DMS153 (cell line): ENCODE data around the gene PET117.
"Not testable (repeated sequence)": the region's sequence is repeated elsewhere in the genome, so short reads cannot be mapped to it uniquely, and the experiment has no call there.

Source experiments
- DNase-seq: peaks from one replicate; lab custom pipeline; 2025; lab: John Stamatoyannopoulos, UW

Gene PET117, protein sequence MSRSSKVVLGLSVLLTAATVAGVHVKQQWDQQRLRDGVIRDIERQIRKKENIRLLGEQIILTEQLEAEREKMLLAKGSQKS

DNA sequence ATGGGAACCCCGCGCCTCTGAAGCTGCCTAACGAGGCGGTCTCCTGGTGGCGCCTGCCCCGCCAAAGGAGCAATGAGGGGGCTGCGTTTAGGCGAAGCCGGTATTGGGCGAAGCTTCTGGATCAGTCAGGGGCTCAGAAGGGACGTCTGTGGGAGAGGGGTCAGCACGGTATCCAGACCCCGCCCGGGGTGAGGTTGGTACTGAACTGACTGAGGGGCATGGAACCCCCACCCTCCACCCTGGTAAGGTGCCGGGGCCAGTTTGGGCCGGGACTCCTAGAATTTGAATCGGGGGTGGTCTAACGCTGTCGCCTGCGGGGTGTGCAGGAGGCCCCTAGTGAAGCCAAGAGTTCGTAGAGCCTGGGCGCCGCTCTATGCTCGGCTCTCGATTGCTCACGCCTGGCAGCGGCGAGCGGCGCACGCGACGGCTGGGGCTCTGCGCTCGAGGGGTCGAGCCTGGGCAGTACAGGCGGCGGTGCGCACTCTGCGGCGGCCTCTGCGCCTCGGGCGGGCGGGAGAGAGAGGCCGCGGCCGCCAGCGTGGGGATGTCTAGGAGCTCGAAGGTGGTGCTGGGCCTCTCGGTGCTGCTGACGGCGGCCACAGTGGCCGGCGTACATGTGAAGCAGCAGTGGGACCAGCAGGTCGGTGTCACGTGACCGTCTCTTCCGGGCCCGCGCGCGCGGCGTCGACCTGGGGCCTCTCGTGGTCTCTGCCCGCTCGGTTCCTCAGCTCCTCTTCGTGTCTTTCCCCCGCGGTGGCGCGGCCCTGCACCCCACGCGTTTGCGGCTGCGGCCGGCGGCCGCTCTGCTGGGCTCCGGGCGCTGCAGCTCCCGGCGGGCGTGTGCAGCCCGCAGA, at the start of gene PET117, which contains the start of gene KAT14:
PET117 (plus strand) TSS at position 452 of the 854 bp plus-strand sequence; CDS start at position 545, 93 bp downstream.
KAT14 (plus strand) TSS at position 452 of the 854 bp plus-strand sequence. CDS start 4,798 bp downstream, outside the sequence.
- peak; percentile 73 for DNase-seq

DNA sequence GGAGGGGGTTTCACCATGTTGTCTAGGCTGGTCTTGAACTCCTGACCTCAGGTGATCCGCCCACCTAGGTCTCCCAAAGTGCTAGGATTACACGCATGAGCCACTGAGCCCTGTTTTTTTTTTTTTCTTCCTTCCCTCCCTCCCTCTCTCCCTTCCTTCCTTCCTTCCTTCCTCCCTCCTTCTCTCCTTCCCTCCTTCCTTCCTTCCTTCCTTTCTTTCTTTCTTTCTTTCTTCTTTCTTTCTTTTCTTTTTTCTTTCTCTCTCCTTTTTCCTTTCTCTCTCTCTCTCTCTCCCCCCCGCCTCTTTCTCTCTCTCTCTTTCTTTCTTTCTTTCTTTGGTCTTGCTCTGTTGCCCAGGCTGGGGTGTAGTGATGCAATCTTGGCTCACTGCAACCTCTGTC, 49.4 kb upstream of the PET117 start:
- not testable (repeated sequence) for DNase-seq

DNA sequence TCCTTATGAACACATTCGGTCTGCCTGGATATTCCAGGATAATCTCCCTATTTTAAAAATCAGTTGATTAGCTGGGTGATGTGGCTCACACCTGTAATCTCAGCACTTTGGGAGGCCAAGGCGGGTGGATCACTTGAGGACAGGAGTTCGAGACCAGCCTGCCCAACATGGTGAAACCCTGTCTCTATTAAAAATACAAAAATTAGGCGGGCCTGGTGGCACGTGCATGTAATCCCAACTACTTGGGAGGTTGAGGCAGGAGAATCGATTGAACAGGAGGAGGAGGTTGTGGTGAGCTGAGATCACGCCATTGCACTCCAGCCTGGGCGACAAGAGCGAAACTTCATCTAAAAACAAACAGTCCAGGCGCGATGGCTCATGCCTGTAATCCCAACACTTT, 48.8 kb upstream of the PET117 start:
- not testable (repeated sequence) for DNase-seq

DNA sequence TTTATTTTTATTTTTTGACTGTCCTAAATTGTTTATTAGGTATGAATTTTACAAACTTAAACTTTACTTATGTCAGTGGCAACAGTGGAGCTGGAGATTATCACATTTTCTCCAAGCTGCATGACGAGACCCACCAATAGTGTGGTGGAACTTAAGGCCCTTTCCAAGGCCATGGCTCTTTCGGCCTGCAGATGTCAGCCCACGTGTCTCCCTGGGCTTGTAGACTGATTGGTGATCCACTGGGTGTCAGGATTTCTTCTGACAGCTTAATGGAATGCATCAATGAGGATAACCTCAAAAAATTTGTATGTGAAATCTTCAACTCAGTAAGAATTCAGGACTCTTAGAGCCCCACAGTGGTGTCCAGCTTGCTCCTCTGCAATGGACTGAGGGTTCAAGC, 47.6 kb upstream of the PET117 start:
- DNase-seq = no peak

DNA sequence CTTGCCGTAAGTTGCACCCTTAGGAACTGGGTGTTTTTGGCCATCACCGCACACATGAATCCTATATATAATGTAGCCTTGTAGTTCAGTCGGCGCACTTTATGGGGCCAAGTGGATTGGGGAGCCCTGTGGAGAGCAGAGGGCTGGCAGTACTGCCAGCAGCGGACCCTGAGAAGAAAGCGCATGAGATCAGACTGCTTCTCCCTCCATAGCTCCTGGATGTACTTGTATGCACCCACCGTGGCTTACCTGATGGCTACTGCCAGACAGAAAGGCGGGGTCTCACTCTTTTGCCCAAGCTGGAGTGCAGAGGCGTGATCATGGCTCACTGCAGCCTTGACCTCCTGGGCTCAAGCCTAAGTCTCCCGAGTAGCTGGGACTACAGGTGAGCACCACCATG, 47.2 kb upstream of the PET117 start:
- no peak for DNase-seq

DNA sequence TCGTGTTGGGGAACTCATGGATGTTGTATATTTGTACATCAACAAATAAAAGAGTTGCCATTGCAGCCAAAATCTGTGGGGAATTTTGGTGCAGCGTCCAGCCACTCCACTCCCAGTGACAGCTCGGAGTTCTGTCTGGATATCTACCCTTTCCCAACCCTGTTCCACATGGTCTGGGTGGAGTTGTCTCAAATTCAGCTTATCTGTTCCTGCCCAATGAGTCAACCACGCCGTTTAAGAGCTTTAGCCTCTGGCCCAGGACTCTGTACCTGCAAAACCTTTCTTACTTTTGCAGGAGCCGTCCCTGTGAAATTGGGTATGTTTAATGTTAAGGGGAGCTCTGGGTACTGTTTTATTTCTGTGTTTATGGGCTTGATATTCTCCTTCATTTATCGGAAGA, 46.0 kb upstream of the PET117 start:
- DNase-seq = no peak

DNA sequence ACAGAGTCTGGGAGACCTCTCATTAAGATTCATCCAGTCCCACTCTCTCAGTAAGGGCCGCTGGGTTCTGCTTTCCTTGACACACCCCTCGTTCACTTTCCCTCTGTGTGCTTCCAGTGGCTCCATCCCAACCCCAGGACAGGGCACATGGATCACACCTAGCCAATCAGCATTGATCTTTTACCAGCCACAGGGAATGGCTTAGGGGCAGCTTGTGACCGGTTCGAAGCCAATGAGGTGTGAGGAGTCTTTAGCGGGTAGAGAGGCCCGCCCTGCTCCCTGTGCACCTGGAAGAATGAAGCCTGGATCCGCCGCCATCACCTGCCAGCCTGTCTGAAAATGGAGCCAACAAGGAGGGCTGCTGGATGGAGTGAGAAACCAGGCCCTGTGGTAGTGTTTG, 44.8 kb upstream of the PET117 start:
- no peak for DNase-seq

DNA sequence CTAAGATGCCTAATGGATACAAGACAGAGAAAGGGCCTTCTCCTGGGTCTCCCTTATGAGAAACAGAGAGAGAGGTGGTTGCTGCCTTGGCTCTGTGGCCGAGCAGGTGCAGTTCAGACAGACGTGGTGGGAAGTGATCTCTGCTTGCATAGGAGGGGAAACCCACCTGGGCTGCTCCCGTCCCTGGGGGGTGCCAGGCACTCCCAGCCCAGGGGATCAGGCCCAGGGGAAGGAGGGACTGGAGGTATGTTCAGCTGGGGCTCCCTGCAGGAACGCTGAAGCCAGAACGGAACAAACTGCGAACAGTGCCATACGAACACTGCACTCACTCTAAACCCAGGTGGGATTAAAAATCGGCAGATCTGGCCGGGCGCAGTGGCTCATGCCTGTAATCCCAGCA, 44.3 kb upstream of the PET117 start:
- DNase-seq = no peak

DNA sequence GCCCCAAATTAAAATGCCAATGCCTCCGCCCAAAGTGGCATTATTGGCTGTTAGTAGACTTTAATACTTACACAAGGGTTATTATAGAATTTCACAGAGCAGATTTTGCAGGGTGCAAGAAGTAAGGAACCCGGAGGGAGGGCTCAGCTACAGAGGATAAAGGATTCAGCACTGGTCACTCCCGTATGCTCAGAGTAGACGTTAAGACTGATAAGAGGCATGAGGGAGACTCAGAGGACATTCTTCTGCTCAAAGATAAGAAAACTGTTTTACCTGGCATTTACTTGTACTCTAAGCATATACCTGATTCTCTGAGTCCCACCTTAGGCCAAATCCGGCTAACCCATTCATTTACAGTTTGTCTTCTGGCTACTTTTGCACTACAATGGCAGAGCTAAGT, 43.5 kb upstream of the PET117 start:
- no peak for DNase-seq

DNA sequence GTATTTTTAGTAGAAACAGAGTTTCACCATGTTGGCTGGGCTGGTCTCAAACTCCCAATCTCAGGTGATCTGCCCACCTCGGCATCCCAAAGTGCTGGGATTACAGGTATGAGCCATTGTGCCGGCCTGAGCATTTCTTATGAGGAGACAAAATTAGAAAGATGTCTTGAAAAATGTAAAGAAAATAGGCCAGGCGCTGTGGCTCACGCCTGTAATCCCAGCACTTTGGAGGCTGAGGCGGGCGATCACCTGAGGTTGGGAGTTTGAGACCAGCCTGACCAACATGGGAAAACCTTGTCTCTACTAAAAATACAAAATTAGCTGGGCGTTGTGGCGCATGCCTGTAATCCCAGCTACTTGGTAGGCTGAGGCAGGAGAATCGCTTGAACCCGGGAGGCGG, 37.1 kb upstream of the PET117 start:
- not testable (repeated sequence) for DNase-seq

DNA sequence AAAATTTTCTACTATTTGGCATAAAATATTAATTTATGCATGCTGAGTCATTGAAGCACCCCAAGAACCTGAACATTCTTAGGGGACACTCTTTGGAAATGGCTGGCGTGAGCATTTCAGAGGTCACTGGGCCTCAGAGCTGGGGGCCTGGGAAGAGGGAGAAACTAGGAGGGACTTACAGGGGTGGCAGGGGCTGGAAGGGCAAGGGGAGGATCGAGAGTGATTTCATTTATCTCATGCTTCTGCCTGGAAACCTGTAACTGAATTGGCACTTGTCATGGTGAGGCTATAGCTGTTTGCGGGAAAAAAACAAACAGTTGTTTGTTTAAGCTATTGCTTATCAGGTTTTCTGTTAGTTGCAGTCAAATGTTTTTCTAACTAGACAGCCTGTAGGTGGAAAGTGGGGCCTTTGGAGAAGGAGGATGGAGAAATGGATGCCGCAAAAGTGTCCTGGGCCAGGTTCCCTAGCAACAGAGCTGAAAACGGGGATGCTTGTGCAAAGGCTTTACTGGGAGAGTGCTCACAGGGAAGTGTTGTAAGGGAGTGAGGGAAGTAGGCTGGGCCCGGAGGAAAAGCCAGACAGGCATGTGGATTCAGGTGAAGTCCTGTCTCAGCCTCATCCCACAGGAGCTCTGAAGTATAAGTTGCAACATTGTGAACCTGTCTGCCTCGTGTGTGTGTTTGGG, 36.4 kb upstream of the PET117 start:
- no peak for DNase-seq

DNA sequence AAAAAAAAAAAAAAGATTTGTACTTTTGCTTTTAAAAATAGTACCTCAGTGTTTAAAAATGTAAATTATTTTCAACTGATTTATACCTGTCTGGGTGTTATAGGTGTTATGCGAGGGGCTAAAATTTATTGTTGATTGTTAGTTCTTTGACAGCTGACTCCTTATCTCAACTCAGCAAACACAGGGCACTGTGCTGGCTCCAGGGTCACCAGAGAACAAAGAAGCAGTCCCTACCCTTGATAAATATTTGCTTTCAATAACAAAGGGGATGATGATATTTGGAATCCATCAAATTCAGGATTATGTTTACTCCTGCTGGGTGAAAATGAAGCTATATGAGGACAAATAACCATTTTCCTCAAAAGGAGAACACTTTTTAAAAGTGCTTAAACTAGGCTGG, 34.2 kb upstream of the PET117 start:
- peak; percentile 59 for DNase-seq

DNA sequence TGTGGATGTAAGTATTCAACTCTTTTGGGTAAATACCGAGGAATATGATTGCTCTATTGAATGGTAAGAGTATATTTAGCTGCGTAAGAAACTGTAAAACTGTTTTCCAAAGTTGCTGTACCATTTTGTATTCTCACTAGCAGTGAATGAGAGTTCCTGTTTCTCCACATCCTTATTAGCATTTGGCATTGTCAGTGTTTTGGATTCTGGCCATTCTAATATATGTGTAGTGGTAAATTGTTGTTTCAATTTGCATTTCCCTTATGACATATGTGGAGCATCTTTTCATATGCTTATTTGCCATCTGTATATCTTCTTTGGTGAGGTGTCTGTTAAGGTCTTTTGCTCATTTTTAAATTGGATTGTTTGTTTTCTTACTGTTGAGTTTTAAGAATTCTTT, 29.3 kb upstream of the PET117 start:
- DNase-seq = no peak

DNA sequence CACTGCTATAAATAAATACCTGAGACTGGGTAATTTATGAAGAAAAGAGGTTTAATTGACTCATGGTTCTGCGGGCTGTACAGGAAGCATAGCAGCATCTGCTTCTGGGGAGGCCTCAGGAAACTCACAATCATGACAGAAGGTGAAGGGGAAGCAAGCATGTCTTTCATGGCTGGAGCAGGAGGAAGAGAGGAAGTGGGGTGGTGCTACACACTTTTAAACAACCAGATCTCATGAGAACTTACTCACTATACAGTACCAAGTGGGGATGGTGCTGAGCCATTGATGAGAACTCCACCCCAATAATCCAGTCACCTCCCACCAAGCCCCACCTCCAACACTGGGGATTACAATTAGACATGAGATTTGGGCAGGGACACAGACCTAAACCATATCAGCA, 9.1 kb upstream of the PET117 start:
- DNase-seq = not testable (repeated sequence)

DNA sequence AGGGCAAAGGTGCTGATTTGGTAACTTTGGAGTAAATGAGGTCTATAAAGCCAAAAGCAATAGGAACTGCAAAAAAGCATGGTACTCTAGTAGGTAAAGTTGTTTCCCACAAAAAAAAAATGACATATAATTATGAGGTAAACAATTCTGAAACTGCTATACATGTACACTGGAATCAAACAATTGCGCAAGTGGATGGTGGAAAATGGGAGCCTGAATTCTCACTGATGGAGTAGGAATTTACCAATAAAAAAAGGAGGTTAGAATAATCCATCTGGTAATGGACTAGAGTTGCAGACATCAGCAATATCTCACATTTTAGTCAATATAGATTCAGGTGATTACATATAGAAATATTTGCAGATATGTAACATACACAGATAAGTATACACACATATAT, 5.0 kb upstream of the PET117 start:
- no peak for DNase-seq

DNA sequence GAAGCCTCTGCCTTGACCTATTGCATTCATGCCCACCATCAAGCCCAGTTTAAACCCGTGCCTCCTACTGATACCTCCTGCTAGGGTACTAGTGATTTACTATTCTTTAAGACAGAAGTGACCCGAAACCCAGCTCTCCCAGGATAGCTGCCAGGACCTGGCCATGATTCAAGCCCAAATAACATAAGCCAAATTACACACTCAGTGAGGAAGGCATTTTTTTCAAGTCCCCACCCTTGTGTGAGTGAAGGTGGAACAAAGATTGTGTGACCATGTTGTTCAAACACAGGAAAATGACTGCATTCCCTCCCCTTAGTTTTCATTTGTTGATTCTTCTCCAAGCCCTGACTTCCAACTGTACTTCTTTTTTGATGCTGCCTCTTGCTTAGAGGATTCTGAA, 3.7 kb upstream of the PET117 start:
- DNase-seq = no peak

DNA sequence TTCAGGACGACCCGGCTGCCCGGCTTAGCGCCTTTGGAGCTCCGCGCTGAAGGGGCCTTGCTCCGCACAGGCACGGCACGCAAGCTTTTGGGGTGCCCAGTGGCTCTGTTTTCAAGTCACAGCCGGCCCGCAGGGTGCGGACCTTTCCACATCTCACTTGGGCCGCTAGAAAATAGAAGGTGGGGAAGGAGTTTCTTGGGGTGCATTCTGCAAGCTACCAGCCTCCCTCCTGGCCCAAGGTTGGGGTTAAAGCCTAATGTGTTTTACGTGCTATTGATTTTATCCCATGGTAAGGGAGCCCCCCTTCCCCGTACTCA, 561 bp downstream of the PET117 start:
- no peak for DNase-seq

DNA sequence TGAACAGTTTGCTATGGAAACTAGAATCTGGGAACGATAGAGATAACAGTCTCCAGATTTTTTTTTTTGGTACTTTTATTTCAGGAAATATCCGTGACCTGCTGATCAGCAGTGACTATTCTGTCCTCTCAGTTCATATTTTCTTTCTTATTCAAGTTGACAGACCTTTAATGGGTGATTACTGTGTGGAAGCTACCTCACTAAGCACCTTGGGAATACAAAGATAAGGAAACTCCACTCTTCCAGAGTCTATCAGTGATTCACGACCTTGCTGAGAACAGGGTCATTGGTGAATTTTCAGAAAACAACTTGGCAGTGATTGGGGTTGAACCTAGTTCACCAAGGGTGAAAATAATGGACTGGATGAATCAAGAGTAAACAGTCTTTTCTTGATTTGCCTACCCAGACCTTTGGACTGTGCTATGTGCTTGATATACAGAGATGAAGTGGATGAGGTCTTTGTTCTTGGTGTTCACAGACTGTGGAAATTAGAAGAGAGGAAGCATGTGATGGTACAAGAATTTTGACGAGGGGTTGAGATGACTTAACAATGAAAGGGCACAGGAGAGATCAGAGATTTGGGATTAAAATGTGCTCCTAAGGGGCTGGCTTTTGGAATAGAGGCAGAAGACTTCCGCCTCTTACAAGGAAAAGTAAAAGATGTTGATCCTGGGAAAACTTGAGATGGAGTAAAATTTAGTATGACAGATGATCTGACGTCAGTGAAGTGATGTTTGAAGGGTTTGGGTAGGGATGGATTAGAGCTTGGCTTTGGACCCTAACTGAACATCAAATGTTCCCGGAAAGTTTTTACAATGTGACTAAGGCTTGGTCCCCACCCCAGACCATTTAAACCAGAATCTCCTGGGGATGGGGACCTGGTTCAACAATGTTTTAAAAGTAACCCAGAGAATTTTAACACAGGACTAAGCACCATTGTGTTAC, 1.2 kb downstream of the PET117 start:
- DNase-seq = no peak

DNA sequence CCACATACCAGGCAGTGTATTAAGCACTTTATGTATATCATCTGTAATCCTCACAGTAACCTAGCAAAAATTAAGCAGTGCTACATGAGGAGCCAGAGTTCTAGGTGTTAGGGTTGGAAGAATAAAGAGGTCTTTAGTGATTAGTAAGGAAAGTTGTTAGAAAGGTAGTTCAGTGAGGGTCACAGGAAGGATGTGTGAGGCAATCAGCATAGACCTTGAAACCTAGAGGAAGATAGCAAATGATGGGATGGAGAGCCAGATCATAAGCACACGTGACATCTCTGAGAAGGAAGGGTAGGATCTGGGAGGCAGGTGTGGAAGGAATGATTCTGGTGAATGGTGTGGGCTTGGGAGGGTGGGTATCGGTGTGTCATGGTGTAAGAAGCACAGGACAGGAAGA, 2.2 kb downstream of the PET117 start:
- DNase-seq = no peak

DNA sequence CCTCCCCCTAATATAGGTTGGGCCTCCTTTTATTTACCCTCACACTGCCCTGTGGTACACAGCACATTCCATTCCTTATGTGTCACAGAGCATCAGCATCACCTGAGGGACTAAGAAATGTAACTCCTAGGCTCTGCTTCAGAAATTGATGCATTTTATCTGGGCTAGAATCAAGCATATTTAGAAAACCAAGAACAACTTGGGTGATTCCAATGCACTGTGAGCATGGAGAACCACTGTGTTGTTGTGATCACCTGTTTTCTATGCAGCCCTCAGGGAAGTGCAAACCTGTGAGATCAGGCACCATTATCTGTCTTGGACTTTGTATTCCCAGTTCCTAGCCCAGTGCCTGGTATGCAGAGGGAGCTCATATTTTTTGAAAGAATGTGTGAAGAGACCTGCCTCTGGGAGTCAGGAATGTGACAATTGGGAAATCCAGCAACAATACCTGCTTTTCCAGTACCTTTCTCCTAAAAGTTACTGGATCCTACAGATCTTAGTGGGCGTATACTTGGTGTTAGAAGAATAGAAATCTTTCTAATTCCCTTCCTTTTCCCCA, 7.0 kb downstream of the PET117 start:
- DNase-seq = no peak

DNA sequence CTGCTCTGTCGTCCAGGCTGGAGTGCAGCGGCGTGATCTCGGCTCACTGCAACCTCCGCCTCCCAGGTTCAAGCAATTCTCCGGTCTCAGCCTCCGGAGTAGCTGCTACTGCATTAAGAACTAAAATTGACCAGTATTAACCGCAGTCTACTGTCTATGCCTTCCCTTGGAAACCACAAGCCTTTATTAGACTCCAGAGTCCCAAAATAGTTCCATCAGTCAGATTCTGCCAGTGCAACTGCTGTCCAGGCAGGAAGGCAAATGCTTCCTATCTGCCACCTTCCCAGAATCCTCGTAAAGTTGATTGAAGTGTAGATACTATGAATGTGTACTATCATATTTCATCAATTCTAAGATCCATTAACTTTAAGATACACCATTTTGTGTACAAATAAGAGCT, 16.7 kb downstream of the PET117 start:
- DNase-seq = no peak

DNA sequence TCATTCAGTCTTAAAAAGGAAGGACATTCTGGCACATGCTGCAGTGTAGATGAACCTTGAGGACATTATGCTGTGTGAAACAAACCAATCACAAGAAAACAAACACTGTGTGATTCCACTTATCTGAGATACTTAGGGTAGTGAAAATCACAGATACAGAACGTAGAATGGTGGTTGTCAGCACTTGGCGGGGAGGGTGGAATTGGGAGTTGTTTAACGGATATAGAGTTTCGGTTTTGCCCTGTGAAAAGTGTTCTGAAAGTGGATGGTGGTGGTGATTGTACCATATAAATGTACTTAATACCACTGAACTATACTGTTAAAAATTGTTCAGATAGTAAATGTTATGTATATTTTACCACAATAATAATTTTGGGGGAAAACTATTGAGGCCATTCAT, 18.4 kb downstream of the PET117 start:
- DNase-seq = no peak
